Neutrophil (primary cell): ENCODE measurements around the gene PPP4R3C.

Experiments
- H3K27ac ChIP-seq: fragments of 200-600 bp; sonication (generic); 2 replicates; pipeline ENCODE4 v1.5.1; 2016; ENCODE audit warnings: mild to moderate bottlenecking, moderate library complexity
- H3K27me3 ChIP-seq: fragments of 200-600 bp; sonication (generic); 2 replicates; pipeline ENCODE4 v1.6.0; 2016; ENCODE audit warnings: mild to moderate bottlenecking
- H3K36me3 ChIP-seq: fragments of 200-600 bp; sonication (generic); 2 replicates; pipeline ENCODE4 v1.5.1; 2017
- H3K4me1 ChIP-seq, 2 experiments: fragments of 200-600 bp in 1 of 2; sonication (generic) in 1 of 2; 1 replicate in 1 of 2; 2 replicates in 1 of 2; pipeline versions ENCODE4 v1.5.1 to v1.6.1; 2013 to 2016; ENCODE audit warnings: low read depth in 1 of 2, low read length in 1 of 2, mild to moderate bottlenecking in 1 of 2, moderate library complexity in 1 of 2; ENCODE audit not compliant: control insufficient read depth in 1 of 2, insufficient read depth in 1 of 2
- H3K4me3 ChIP-seq, 2 experiments: fragments of 200-600 bp in 1 of 2; sonication (generic) in 1 of 2; 1 replicate in 1 of 2; 2 replicates in 1 of 2; pipeline ENCODE4 v1.5.1; 2013 to 2016; ENCODE audit warnings: low read depth in 1 of 2, low read length in 1 of 2, mild to moderate bottlenecking in 1 of 2, moderate library complexity in 1 of 2
- H3K9me3 ChIP-seq: fragments of 200-600 bp; sonication (generic); 2 replicates; pipeline ENCODE4 v1.5.1; 2016
- TF ChIP-seq, protein P1 (sequence below): fragments of 200-600 bp; sonication (generic); IDR thresholded peaks from 2 replicates; pipeline ENCODE4 v1.5.1; 2016; ENCODE audit warnings: antibody characterized with exemption

PPP4R3C gene

DNA sequence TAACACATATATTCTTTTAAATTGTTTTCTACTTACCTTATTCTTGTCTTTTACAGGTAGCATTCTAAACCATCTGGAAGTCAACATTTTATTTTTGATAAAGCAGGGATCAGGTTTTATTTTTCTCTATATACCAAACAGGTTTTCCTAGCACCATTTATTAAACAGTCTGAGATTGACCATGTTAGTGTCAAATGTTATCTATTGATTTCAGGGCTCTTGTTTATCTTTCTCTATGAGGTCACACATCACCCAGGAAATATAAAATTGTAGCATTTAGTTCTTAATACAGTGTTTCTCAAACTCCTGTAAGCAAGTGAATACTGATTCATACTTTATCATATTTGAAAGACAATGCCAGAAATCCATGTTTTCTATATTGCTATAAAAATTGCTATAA, 28.1 kb downstream of the PPP4R3C start:
- Histone ChIP-seq H3K9me3 (no peaks in the 10 kb centered on the region), H3K4me1 (no peaks in the 10 kb centered on the region), H3K27ac (no peak overlapping the region), H3K36me3 (no peaks in the 10 kb centered on the region), H3K4me3 (no peak overlapping the region), H3K27me3 (no peaks in the 10 kb centered on the region)
- TF ChIP-seq, protein P1, sequence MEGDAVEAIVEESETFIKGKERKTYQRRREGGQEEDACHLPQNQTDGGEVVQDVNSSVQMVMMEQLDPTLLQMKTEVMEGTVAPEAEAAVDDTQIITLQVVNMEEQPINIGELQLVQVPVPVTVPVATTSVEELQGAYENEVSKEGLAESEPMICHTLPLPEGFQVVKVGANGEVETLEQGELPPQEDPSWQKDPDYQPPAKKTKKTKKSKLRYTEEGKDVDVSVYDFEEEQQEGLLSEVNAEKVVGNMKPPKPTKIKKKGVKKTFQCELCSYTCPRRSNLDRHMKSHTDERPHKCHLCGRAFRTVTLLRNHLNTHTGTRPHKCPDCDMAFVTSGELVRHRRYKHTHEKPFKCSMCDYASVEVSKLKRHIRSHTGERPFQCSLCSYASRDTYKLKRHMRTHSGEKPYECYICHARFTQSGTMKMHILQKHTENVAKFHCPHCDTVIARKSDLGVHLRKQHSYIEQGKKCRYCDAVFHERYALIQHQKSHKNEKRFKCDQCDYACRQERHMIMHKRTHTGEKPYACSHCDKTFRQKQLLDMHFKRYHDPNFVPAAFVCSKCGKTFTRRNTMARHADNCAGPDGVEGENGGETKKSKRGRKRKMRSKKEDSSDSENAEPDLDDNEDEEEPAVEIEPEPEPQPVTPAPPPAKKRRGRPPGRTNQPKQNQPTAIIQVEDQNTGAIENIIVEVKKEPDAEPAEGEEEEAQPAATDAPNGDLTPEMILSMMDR = no peak
